Measurements from ENCODE around the gene C6orf136.

- no peak for TF ChIP-seq JUNB (IDR thresholded peaks at IDR 0.05)
- no peak for TF ChIP-seq ATF2 (IDR thresholded peaks at IDR 0.05; ENCODE audit: low read length)
- TF ChIP-seq ZNF207 (IDR thresholded peaks at IDR 0.05; ENCODE audit: borderline replicate concordance): no peak
- TF ChIP-seq POLR2AphosphoS2 (IDR thresholded peaks at IDR 0.05; ENCODE audit: low read depth, low read length): no peak
- TF ChIP-seq POLR2AphosphoS5 (IDR thresholded peaks at IDR 0.05; ENCODE audit: low read length): no peak
- TF ChIP-seq USF2 (IDR thresholded peaks at IDR 0.05; ENCODE audit: borderline replicate concordance, low read depth, low read length): no peak
- TF ChIP-seq, protein P1, sequence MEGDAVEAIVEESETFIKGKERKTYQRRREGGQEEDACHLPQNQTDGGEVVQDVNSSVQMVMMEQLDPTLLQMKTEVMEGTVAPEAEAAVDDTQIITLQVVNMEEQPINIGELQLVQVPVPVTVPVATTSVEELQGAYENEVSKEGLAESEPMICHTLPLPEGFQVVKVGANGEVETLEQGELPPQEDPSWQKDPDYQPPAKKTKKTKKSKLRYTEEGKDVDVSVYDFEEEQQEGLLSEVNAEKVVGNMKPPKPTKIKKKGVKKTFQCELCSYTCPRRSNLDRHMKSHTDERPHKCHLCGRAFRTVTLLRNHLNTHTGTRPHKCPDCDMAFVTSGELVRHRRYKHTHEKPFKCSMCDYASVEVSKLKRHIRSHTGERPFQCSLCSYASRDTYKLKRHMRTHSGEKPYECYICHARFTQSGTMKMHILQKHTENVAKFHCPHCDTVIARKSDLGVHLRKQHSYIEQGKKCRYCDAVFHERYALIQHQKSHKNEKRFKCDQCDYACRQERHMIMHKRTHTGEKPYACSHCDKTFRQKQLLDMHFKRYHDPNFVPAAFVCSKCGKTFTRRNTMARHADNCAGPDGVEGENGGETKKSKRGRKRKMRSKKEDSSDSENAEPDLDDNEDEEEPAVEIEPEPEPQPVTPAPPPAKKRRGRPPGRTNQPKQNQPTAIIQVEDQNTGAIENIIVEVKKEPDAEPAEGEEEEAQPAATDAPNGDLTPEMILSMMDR (IDR thresholded peaks at IDR 0.05 in 2 of 3, conservative IDR thresholded peaks at IDR 0.05 in 1 of 3; ENCODE audit: control insufficient read depth in 2 of 3, extremely low read depth in 1 of 3, insufficient read depth in 1 of 3, low read depth in 3 of 3, low read length in 3 of 3): peak in 2 of 3 experiments; percentile 26 to 38; a peak in 3 of 6 replicates
Observed at GRCh38 chr6:30688569-30688968, 41.6 kb downstream of the C6orf136 start.
